HL-60 (cell line): ENCODE measurements around the gene AK1.

Source experiments
- CTCF ChIP-seq: IDR thresholded peaks from one replicate; pipeline ENCODE4 v1.5.1; 2011; ENCODE audit warnings: low read length, control low read depth, inconsistent platforms; ENCODE audit not compliant: insufficient read depth
- GABPA ChIP-seq: IDR thresholded peaks from 2 replicates; pipeline ENCODE4 v1.6.1; 2012; ENCODE audit warnings: low read depth
- POLR2AphosphoS5 ChIP-seq: IDR thresholded peaks from 2 replicates; pipeline ENCODE4 v1.6.1; 2012; ENCODE audit warnings: low read depth
- REST ChIP-seq: IDR thresholded peaks from 2 replicates; pipeline ENCODE4 v1.6.1; 2012; ENCODE audit warnings: low read depth; ENCODE audit not compliant: insufficient replicate concordance

GRCh38 chr9:127878001-127878651 lies 651 bp upstream of the AK1 start:
- TF ChIP-seq REST = no peak
- TF ChIP-seq CTCF = no peak
- TF ChIP-seq POLR2AphosphoS5 = no peak
- no peak for TF ChIP-seq GABPA
